NCI-H460 (cell line): ENCODE data around the gene MEIOC. TPM values are rescaled to one million over a fixed set of nuclear protein-coding genes. Genes with fewer than 3 reads are reported as not detected.
"Not testable (repeated sequence)": the region's sequence is repeated elsewhere in the genome, so short reads cannot be mapped to it uniquely, and the experiment has no call there.

Source experiments
- DNase-seq: peaks from one replicate; pipeline ENCODE4 v3.0.0-alpha.2; 2016; ENCODE audit warnings: low read depth; ENCODE audit errors: extremely low read depth
- total RNA-seq: library from RNA; depleted of rRNA; stranded (reverse); fragments of >200 nt; shearing (Covaris generic); gene quantifications from 2 replicates; pipeline ENCODE4 v1.2.3, GENCODE V29; 2014

MEIOC gene
- total RNA-seq, 1 experiment from 2014 or later = 0.82 TPM

DNA sequence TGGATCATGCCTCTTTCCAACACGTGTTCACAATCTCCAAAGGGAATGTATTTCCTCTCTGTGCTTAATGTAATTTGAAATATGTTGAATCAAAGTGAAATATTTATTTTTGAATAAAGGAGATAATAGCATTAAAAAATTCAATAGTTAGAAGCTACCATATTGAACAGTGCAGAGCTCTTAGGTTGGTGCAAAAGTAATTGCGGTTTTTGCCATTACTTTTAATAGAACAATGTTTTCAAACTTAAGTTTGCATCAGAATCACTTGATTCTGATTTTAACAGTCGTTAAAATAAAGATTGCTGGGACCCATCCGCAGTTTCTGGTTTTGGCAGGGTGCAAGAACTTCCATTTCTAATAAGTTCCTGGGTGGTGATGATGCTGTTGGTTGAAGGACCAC lies 10.0 kb upstream of the MEIOC start:
- no peak for DNase-seq

DNA sequence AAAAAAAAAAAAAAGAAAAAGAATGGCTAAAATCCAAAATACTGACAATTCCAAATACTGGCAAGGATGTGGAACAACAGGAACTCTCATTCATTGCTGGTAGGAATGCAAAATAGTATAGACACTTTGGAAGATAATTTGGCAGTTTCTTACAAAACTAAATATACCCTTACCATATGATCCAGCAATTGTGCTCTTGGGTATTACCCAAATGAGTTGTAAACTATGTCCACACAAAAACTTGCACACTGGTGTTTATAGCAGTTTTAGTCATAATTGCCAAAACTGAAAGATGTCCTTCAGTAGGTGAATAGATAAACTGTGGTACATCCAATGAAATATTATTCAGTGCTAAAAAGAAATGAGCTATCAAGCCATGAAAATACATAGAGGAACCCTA lies 8.5 kb upstream of the MEIOC start:
- no peak for DNase-seq

DNA sequence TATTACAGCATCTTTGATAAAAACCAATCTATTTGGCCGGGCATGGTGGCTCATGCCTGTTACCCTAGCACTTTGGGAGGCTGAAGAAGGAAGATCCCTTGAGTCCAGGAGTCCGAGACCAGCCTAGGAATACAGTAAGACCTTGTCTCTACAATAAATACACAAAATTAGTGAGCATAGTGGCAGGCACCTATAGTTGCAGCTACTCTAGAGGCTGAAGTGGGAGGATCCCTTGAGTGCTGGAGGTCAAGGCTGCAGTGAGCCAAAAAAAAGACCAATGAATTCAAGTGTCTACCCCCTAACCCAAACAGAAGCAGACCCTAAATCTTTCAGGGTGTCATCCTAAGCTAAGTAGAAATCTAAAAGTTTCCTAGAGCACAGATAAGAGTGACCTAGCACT lies 7.3 kb upstream of the MEIOC start:
- no peak for DNase-seq

DNA sequence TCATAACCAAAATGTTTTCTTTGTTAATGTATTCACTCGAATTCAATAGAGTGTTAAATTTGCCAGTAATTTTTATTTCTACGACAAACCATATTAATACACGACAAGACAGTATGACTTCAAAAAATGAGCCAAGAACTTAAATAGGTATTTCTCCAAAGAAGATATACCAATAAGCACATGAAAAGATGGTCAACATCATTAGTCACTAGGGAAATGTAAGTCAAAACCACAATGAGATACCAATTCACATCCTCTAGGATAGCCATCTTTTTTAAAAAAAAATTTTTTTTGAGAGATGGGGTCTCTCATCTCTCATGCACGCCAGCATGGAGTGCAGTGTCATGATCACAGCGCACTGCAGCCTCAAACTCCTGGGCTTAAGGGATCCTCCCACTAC lies 5.0 kb upstream of the MEIOC start:
- DNase-seq = no peak

DNA sequence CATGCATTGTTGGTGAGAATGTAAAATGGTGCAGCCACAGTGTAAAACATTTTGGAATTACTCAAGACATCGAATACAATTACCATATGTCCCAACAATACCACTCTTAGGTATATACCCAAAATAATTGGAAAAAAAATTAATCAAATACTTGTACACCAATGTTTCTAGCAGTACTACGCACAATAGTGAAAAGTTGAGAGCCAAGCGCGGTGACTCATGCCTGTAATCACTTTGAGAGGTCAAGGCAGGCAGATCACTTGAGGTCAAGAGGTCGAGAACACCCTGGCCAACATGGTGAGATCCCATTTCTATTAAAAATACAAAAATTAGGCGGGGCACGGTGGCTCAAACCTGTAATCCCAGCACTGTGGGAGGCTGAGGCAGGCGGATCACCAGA lies 3.5 kb upstream of the MEIOC start:
- DNase-seq = no peak

DNA sequence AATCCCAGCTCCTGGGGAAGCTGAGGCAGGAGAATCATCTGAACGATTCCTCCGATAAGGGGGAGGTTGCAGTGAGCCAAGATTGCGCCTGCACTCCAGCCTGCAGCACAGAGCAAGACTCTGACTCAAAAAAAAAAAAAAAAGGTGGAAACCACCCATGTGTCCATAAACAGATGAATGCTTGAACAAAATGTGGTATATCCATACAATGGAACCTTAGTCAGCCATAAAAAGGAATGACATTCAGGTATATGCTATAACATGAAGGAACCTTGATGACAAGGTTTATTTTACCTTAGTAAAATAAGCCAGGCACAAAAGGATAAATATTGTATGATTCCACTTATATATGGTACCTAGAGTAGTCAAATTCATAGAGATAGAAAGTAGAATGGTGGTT lies 2.9 kb upstream of the MEIOC start:
- DNase-seq = no peak

DNA sequence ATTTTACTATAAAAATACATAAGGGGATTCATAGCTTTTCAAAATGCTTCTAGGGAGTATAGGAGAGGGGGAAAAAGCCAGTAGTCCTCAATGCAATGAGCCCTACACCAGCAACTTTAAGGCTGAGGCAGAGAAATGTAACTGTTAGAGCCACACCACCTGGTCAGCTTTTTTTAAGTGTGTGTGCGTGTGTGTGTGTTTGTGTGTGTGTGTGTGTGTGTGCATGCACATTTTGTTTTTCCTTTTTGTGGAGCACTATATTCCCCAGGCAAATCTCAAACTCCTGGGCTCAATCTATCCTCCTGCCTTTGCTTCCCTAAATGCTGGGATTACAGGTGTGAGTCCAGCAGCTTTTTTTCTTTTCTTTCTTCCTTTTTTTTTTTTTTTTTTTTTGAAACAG lies 2.3 kb upstream of the MEIOC start:
- no peak for DNase-seq

DNA sequence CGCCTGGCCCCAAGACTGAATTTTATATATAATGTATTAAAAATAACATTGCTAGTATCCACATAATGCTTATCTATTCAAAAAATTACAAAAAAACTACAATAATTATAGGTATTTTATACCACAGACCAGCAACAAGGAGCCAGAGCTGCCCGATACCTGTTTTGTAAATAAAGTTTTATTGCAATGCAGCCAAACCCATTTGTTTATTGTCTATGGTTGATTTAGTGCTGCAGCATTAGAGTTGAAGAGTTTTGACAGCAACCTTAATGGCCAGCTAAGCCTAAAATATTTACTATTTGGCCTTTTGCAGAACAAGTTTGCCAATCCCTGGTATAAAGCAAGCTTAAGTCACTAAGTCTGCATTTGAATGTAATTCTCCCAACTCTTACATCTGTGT lies 5.6 kb downstream of the MEIOC start:
- no peak for DNase-seq

DNA sequence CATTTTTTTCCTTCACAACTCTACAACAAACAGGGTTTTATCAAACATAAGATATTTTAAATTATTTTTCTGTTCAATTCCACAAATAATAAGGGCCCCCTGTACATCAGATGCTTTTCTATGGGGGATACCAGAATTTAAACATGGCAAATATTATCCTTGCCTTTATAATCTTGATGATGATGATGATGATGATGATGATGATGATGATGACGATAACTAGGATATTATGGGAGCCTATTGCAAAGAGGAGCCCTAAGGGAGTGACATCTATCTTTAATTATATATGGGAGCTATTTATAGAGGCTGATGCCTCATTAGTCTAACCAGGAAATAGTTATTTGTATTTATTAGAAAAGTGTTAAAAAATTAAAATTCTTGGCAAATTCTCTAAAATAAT lies 6.8 kb downstream of the MEIOC start:
- DNase-seq = no peak

DNA sequence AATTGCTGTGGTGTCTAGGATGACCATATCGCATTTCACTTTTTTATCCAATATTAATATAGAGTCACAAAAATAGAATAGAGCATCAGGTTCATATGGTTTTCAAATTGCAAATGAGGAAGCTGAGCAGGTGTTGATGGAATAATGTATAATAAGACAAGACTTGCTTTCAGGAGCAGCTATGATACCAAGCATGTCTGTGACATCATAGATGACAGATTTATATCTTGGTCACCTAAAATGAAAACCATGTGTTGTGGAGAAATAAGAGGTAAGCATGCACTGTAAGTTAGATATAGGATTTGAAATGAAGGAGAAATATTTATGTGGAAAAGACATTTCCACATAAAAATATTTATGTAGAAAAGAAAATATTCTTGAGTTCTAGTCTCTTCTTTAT lies 8.6 kb downstream of the MEIOC start:
- no peak for DNase-seq

DNA sequence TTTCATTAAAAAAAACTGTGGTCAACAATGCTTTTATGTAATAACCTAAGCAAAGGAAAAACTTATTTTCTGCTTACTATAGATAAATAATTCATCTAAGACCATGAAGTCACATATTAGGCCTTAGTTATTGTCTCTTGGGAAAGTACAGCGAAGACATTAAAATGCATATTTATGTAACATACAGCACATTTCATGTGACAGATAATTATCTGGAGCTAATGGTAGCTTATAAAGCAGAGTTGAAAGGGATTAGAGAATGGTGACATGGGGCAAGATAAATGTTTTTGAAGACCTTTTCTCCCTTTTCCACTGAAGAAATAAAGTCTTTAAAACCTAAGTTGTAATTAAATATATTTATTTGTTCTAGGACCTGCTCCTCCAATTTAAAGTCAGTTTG lies 9.7 kb downstream of the MEIOC start:
- no peak for DNase-seq

DNA sequence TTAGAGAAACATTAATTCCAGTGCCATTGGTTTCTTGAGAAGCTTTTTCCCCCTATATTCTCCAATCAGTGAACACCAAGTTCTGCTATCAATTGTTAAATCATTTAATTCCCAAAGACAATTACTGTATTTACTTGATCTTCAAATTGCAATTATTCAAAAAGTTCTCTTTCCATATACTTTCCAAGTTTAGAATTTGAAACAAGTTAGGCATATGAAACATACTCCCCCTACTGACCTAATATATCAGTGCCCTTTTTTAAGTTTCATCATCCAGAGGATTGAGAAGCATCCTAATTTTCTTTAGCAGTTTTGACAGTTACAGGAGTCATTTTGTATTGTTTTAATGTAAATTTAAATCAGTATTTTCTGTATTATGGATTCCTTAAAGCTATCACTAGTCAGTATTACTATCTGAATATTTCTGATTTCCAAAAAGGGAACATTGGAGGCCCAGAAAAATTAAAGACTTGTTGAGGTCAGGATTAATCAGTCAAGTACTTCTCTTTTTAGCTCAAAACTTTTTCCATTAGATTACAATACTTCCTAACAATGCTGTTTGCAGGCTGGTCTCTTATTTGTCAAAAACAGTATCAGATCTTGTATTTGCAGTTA lies 16.3 kb downstream of the MEIOC start:
- peak; percentile 33 for DNase-seq

DNA sequence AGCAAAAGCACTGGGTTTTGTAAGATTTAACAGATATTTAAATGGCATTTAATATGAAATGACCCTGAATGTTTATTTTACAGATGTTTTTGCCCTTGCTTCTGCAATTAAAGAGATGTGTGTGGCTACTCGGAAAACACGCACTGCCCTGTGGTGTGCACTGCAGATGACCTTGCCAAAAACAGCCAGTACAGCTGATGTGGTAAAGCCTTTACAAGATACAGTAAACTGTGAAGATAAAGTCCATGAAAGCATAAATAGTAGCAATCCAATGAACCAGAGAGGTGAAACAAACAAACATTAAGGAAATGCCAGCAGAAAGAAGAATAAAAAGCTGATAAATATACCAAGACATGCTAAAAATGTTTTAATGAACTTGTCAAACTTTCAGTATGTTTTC lies 17.6 kb downstream of the MEIOC start:
- DNase-seq = no peak

DNA sequence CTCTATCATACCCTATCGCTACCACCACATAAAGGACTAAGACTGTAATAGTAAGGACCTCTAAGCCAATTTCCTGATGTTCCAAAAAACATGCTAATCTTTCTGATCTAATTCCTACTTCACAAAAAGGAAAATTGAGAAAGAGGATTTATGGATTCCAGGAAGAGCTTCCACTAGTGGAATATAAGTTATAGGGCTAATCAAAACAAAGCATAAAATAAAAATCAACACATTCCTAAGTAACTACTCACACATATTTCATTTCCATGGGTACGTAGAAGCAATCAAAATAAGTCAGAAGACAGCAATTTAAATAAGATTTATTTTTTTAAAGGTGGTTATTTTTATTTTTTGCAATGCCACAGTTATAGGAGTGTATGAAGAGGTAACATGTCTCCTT lies 20.9 kb downstream of the MEIOC start:
- no peak for DNase-seq

DNA sequence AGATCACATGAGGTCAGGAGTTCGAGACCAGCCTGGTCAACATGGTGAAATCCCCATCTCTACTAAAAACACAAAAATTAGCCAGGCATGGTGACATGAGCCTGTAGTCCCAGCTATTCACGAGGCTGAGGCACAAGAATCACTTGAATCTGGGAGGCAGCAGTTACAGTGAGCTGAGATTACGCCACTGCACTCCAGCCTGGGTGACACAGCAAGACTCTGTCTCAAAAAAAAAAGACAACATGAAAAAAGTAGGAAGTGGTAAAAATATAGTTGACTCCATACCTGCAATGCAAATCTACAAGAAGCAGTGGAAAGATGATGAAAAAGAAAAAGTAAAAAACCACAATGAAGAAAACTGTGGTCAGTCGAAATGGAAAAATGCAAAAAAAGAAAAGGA lies 27.0 kb downstream of the MEIOC start:
- not testable (repeated sequence) for DNase-seq

DNA sequence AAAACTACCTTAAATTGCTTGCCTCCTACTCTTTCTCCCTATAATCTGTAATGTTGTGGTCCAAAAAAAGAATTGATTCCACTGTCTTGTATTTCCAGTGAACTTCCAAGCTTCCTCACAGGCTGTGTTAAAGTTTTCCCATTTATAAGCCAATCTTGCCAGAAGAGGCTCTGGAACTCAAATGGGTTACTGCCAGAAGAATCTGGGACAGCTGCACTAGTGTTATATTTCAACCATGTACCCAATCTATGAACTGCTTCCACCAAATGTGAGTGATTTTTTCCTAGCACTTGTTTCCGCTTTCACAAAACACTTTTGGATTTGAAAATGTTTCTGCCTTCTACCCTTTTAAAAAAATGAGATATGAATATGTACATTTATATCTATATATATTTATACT lies 31.5 kb downstream of the MEIOC start:
- DNase-seq = no peak

DNA sequence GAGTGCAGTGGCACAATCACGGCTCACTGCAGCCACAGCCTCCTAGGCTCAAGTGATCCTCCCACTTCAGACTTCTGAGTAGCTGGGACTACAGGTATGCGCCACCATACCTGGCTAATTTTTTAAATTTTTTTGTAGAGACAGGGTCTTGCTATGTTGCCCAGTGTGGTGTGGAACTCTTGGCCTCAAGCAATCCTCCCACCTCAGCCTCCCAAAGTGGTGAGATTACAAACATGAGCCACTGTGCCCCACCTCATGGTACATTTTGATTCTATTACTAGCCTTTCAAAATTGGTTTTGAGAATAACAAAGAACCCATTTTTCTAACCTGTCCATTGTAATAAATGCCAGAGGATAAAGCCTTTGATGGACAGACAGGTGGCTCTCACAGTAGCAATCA lies 31.9 kb downstream of the MEIOC start:
- DNase-seq = no peak

DNA sequence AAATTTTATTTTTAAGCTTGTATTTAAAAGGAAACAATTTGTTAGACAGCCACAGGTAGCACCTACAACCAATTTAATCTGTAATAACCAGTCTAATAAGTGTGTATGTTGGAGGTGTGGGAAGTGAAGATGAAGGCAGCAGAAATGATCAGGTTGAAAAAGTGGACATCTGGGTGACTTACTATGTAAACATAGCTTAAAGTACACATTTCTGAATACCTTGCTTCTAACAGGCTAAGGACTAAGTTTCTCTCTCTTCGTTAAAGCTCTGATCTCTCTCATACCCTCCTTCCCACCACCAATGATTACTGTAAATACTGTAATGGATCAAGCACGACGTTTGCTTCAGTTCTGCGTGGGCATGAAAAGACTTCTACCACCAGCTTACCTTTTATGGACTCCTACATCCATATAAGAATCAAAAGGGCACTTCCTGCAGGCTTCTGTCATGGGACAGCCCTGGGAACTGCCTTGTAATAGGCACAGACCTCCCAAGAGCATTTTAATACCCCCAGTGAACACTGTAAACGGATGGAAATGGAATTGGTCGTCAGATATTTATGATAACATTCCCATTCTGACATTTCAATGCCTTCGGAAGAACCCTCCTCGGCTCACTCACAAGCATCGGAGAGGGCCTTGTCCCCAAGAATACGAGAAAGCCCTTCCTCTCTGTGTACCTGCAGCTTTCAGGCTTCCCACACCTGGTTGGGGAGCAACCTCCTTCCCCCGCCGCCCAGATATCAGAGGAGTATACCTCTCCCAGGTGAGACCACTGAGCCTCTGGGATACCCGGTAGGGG lies 32.6 kb downstream of the MEIOC start:
- DNase-seq = no peak

DNA sequence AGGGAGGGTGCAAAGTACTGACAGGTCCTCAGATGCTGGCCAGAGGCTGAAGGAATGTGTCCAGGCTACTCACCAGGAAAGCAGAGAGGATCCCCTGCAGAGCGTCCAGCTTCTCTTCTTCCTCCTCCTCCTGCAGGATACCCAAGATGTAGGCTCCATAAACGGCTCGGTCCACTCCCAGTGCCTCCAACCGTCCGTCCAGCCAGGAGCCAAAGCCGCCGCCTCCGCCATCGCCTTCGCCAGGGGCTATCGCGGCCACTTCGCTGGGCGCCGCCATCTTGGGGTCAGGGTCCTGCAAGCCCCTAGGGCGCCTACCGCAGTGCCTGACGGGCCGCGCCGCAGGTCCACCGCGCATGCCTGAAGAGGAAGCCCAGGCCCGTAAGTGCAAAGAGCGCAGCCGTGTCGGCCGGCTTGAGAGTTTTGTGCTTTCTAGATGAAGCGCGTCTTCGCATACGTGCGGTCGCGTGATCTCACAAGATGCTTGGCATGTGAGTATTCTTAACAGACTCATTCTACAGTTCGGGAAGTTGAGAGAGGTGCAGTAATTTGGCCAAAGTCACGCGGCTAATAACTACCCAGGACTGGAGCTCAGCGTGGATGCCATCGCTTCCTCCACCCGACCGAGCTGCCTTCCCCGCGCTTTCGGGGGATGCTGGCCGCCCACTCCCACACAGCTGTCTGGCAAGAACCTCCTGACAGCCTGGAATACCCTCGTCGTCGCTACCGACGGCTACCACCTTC lies 33.4 kb downstream of the MEIOC start, which contains the start of gene CCDC43:
CCDC43 (minus strand) TSS at position 300 of the 741 bp plus-strand sequence; CDS start at position 277, 23 bp downstream.
- peak; percentile 87 for DNase-seq

DNA sequence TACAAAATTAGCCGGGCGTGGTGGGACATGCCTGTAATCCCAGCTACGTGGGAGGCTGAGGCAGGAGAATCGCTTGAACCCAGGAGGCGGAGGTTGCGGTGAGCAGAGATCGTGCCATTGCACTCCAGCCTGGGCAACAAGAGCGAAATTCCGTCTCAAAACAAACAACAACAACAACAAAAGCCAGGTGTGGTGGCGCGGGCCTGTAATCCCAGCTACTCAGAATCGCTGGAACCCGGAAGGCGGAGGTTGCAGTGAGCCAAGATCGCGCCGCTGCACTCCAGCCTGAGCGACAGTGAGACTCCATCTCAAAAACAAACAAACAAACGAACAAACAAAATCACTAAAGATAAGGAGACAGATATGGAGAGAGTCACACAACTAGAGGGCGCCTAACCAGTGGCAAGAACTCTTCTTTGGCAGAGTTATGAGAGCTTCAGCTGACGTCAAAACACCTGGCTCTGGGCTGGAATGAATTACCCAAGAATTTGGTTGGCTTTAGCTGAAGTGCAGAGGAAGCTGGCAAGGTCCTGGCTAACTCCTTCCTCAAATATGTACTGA lies 34.6 kb downstream of the MEIOC start:
- DNase-seq = peak; percentile 45

DNA sequence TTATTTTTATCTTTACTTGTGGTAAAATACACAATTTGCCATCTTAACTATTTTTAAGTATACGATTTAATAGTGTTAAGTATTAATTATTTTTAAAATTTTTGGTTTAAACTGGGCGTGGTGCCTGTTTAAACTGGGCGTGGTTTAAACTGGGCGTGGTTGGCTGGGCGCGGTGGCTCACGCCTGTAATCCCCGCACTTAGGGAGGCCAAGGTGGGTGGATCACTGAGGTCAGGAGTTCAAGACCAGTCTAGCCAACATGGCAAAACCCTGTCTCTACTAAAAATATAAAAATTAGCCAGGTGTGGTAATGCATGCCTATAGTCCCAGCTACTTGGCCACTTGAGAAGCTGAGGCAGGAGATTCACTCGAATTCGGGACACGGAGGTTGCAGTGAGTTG lies 37.3 kb downstream of the MEIOC start:
- no peak for DNase-seq
